Measurements from ENCODE around the gene RAB11FIP3. TPM values are rescaled to one million over a fixed set of nuclear protein-coding genes. Genes with fewer than 3 reads are reported as not detected.

RAB11FIP3 gene
- total and polyA plus RNA-seq, 2 of the 13 experiments (the other 11 are each of a cell fraction or from before 2014, with no cell fraction given), result 34.3 to 57.6 TPM

- 95% methylated on average over 14 of the region's 16 CpGs for WGBS (ENCODE audit: low lambda C conversion rate)
- ChIA-PET POLR2A (interaction anchor here (1.0 to 3.1 kb wide), 2 partner anchors 11 to 12 kb away, joined by 3 to 17 read pairs; no protein-coding TSS in a partner anchor), CTCF (ENCODE audit: low intra/inter-chr PET ratio, low total read pairs) (no interaction called here)
- ATAC-seq, result no peak
- Histone ChIP-seq H3K79me2 (ENCODE audit: insufficient read depth, low read length) (peaks cover 80% of the 10 kb centered on the region), H3K9ac (ENCODE audit: insufficient read depth, low read depth, low read length) (no peak overlapping the region), H4K20me1 (ENCODE audit: insufficient read depth, low read length) (peaks cover 18% of the 10 kb centered on the region; the same call in 1 of the 2 replicates), H3K4me1 (ENCODE audit: insufficient read depth, low read length) (peaks cover 57% of the 10 kb centered on the region), H3K36me3 (replicated peaks in 1 of 2; ENCODE audit: control insufficient read depth in 1 of 2, insufficient read depth in 2 of 2, low read length in 2 of 2) (peaks cover 2 to 5% of the 10 kb centered on the region in 2 experiments; a peak in 3 of 5 replicates), H3K27ac (ENCODE audit: extremely low read length, insufficient read depth, low read length) (no peak overlapping the region), H3K4me3 (replicated peaks in 1 of 3; ENCODE audit: insufficient read depth in 1 of 3, low read depth in 2 of 3, low read length in 3 of 3) (no peak overlapping the region), H3K27me3 (ENCODE audit: control insufficient read depth in 1 of 2, insufficient read depth in 2 of 2, low read length in 2 of 2) (no peaks in the 10 kb centered on the region; a peak in 1 of 5 replicates), H2AFZ (ENCODE audit: low read length) (no peak overlapping the region), H3K9me3 (ENCODE audit: low read length) (no peaks in the 10 kb centered on the region), H3K4me2 (ENCODE audit: low read depth, low read length) (no peak overlapping the region)
- in situ Hi-C loops (cut with HindIII; ENCODE audit: extremely low pct_ligation_motif_present, low pct_unique_long_range_greater_than_20kb), result no loop called here
- no peak for TF ChIP-seq FOXP4 (CRISPR knock-in tag; IDR thresholded peaks at IDR 0.05)
- no peak for TF ChIP-seq MYNN (CRISPR knock-in tag; IDR thresholded peaks at IDR 0.05; ENCODE audit: low read depth)
- no peak for TF ChIP-seq MAFK (conservative IDR thresholded peaks at IDR 0.05 in 1 of 2, IDR thresholded peaks at IDR 0.05 in 1 of 2; ENCODE audit: low read length in 2 of 2)
- FAIRE-seq, result no peak
- DNase-seq (ENCODE audit: low spot score), result no peak
- intact Hi-C loops (cut with micrococcal nuclease; ENCODE audit: unreplicated experiment), result loop anchor here (5.0 kb wide), 1 partner anchor 36 kb away; the partner anchor contains the start of genes NHLRC4 and PIGQ
- no TSS peak for BruUV-seq (replicated peaks)
Measured at GRCh38 chr16:531494-532125, 106.2 kb downstream of the RAB11FIP3 start.
